ENCODE data around the gene ADGRD1.

DNA sequence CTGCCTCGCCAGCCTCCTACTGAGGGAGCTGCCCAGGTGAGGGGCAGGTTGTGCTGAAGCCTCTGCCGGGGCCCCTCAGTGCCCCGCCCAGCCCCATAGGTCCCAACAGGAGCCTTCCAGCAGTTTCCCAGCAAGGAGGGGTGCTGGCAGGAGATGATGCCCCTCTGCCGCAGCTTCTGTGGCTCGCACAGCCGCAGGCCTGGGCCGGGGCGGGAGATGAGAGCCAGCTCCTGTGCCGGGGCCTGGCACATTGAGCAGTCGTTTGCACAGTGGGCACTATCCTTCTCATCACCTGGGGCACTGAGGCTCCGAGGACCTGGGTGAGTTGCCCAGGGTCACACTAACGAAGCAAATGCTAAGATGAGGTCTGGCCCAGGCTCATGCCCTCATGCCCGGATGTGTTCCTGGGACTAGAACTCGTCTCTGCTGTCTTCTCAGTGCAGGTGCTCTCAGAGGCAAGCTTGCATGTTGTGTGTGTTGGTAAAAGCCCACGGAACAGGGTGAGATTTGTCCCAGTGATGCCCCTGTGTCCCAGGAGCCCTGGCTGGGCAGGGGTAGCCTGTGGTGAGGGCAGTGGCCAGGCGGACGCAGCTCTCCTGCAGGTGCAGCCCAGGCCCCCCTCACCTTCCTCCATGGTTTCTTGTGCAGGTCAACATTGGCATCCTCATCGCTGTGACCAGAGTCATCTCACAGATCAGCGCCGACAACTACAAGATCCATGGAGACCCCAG is 177.5 kb downstream of the ADGRD1 start:
- no peak for TF ChIP-seq POLR2A (IDR thresholded peaks at IDR 0.05; ENCODE audit: control extremely low read depth in 1 of 2, low read depth in 2 of 2, low read length in 2 of 2)
- TF ChIP-seq, protein P1, sequence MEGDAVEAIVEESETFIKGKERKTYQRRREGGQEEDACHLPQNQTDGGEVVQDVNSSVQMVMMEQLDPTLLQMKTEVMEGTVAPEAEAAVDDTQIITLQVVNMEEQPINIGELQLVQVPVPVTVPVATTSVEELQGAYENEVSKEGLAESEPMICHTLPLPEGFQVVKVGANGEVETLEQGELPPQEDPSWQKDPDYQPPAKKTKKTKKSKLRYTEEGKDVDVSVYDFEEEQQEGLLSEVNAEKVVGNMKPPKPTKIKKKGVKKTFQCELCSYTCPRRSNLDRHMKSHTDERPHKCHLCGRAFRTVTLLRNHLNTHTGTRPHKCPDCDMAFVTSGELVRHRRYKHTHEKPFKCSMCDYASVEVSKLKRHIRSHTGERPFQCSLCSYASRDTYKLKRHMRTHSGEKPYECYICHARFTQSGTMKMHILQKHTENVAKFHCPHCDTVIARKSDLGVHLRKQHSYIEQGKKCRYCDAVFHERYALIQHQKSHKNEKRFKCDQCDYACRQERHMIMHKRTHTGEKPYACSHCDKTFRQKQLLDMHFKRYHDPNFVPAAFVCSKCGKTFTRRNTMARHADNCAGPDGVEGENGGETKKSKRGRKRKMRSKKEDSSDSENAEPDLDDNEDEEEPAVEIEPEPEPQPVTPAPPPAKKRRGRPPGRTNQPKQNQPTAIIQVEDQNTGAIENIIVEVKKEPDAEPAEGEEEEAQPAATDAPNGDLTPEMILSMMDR (IDR thresholded peaks at IDR 0.05; ENCODE audit: control extremely low read depth in 1 of 3, insufficient read depth in 1 of 3, low read depth in 1 of 3, low read length in 3 of 3), result no peak

Measured in H1 (cell line).